Lung microvascular endothelial cell (primary cell): ENCODE measurements around the gene ITIH3. TPM values are rescaled to one million over a fixed set of nuclear protein-coding genes. Genes with fewer than 3 reads are reported as not detected.

Source experiments
- DNase-seq, 2 donors: peaks; one replicate each; pipeline versions ENCODE4 v3.0.0 to v3.0.0-alpha.2; 2010; ENCODE audit warnings: low read depth in 2 of 2
- total RNA-seq: library from RNA; depleted of rRNA; stranded (reverse); fragments of >200 nt; gene quantifications from 2 replicates; pipeline ENCODE4 v1.2.1, GENCODE V29; 2014

Gene ITIH3
- total RNA-seq, 1 donor from 2014 or later, result 0.60 TPM

DNA sequence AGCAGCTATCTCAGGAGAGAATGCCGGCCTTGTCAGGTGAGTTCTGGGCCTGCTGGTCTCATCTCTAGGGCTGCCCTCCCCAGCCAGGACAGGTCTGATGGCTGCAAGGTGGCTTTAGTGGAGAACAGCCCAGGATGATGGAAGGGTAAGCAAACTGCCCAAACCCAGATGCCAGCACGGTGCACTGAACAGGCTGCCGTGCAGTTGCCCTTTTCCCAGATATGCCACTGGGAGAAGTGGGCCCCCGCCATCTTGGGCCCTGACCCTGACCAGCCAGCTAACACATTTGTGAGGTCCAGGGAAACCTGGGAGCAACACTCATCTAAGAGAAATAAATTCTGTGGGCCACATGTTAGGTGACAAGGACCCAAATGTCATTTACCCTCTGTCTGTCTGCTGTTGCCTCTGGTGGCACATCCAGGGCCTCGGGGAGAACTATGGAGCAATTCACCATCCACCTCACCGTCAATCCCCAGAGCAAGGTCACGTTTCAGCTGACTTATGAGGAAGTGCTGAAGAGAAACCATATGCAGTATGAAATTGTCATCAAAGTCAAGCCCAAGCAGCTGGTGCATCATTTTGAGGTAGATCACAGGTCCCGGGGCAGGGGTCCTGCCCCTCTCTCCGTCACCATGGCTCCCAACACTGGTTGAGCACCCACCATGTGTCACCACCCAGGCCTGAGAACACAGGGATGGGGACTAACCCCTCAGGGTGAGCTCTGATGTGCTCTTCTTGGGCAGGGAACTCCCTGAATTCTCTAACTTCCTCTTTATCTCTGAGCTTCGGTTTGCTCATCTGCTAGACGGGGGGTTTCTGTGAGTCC, 15.4 kb upstream of the ITIH3 start:
- no peak for DNase-seq

DNA sequence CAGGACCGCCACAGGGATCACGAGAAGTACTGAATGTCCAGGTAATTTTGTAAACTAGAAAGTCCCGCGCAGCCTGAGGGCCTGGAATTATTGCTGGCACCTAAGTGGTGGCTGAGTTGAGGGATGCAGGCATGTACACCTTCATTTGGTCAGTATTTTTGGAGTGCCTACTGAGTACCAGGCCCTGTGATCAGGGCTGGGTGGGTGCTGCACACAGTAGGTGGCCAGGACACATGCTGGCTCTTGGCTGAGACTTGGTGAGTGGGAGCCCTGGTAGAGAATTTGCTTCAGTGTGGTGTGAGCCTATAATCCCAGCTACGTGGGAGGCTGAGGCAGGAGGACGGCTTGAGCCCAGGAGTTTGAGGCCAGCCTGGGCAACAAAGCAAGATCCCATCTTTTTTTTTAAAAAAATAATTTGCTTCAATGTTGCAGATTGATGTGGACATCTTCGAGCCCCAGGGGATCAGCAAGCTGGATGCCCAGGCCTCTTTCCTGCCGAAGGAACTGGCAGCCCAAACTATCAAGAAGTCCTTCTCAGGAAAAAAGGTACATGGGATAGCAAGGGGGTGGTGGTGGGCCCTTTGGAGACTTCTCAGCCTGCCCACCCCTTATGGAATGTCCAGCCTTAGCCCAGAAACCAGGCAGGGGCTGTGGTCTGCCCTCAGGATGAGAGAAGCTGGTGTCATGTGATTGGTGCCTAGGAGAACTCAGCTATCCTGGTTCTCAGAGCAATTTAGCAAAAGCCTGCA, 14.6 kb upstream of the ITIH3 start:
- DNase-seq, result no peak

DNA sequence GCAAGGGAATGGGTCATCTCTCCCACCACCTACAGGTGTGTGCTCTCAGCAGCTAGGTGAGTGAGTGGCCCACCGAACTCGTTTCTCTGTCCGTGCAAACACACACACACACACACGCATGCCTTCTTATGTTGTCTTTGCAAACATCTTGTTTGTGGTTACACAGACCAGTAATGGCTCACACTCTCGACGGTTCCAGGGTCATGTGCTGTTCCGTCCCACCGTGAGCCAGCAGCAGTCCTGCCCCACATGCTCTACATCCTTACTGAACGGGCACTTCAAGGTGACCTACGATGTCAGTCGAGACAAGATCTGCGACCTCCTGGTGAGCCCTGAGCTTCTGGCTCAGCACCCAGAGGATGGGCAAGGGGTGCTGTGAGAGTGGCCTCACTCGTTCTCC, 12.9 kb upstream of the ITIH3 start:
- no peak for DNase-seq

DNA sequence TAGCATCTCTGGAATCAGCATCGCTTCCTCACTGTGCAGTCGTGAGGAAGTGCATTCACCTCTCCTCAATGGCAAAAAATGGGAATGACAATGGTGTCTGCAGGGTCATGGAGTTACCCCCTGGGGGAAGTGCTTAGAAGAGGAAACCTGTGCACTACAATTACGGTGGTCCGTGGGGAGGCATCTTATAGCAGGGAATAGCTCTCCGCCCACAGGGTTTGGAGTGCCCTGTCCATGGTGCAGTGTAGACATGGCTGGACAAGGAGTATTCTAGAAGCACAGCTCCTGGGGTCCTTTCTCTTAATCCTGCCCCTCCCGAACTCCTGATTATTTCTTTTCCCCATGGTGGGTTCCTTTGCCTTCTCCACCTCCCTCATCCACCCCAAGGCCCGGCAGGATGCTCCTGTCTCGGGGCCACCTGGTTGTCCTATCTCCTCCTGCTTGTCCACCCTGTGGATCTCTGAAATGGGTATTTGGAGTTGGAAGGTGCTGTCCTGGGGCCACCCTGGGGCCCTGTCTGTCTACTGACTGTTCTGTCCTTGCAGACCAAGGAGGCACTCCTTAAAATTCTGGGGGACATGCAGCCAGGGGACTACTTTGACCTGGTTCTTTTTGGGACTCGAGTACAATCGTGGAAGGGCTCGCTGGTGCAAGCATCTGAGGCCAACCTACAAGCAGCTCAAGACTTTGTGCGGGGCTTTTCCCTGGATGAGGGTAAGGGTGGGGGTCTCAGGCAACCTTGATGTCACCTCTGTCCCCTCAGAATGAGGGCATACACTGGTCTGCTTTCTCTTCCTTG, 12.0 kb upstream of the ITIH3 start:
- DNase-seq, result no peak

DNA sequence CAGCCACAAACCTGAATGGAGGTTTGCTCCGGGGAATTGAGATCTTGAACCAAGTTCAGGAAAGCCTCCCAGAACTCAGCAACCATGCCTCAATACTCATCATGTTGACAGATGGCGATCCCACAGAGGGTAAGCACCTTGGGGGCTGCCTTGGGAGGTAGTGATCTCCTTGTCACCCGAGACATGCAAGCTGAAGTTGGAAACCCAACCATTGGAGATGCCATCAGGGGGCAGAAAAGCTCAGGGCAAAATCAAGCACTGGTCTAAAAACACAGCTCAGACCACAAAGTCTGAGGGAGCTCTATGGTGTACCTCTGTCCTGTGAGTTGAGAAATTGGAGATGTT, 11.4 kb upstream of the ITIH3 start:
- no peak for DNase-seq

DNA sequence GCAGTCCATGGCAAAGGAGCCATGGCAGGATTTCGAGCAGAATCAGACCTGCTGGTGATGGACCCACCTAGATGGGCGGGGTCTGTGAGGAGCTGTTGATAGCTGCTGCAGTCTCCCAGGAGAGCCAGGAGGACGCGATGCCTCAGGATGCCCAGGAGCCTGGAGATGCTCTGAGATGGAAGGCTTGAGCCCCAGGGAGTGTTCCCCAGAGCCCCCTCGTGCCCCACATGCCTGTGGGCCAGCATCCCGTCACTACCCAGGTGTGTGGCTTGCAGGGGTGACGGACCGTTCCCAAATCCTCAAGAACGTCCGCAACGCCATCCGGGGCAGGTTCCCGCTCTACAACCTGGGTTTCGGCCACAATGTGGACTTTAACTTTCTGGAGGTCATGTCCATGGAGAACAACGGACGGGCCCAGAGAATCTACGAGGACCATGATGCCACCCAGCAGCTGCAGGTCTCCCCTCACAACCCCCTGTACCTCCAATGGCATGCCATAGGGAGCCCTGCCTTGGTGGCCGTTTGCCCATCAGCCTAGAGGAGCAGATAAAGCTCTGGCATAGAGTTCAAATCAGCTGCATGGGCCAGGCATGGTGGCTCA, 10.5 kb upstream of the ITIH3 start:
- no peak for DNase-seq

GRCh38 chr3:52784931-52785590, 9.5 kb upstream of the ITIH3 start:
- no peak for DNase-seq

- DNase-seq, result no peak
These were observed 8.0 kb upstream of the ITIH3 start for GRCh38 chr3:52786330-52787215.

- DNase-seq, result no peak
These were observed 7.3 kb upstream of the ITIH3 start for GRCh38 chr3:52787246-52787645.

- no peak for DNase-seq
These were observed 6.6 kb upstream of the ITIH3 start for GRCh38 chr3:52787672-52788625.

DNA sequence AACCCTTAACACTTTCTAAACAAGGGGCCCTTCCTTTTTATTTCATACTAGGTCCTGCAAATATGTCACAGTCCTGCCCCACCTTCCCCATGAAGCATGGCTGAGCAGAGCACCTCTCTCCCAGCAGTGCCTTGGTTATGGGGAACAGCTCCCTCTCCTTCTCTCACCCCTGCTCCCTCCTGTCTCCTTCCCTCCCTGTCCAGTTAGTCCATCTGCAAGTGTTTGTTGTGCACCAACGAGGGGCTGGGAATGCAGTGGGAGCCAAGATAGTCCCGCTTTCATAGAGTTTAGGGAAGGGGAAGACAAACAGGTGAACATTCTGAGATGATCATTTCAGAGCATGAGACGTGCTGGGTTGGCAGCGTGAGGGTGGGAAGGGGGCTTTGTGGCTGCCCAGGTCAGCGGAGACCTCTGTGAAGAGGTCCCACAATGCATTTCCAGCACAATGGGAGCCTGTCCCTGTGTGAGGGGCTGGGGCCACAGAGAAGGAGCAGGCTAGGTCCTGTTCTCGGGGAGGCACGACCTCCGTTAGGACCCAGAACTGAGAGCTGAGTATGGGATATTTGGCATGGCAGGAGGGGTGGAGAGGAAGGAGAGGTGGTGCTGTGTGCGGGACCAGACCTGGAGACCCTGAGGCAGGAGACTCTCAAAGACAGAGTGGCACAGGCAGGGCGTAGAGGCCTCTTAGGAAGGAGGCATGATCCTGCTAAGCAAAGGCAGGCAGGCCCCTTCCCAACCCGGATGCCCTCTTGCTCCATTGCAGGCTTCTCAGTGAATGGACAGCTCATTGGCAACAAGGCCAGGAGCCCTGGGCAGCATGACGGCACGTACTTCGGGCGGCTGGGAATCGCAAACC, 5.5 kb upstream of the ITIH3 start:
- DNase-seq, result no peak

GRCh38 chr3:52789746-52790040, 4.9 kb upstream of the ITIH3 start:
- no peak for DNase-seq

DNA sequence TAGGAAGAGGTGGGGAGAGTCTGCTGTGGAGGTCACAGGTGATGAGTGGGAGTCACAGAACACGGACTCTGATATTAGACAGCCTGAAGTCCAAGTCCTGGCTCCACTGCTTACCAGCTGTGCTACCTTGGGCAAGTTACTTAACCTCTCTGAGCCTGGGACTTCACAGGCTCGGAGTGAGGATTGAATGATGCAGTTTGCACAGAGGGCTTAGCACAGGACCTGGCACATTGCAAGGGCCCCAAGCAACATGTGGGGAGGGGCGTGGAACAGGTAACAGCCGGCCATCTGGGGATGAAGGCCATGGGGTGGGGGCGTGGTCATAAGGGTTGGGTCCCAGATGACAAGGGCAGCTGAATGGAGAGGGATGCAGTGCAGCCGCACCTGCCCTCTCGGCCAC, 4.3 kb upstream of the ITIH3 start:
- DNase-seq, result no peak

DNA sequence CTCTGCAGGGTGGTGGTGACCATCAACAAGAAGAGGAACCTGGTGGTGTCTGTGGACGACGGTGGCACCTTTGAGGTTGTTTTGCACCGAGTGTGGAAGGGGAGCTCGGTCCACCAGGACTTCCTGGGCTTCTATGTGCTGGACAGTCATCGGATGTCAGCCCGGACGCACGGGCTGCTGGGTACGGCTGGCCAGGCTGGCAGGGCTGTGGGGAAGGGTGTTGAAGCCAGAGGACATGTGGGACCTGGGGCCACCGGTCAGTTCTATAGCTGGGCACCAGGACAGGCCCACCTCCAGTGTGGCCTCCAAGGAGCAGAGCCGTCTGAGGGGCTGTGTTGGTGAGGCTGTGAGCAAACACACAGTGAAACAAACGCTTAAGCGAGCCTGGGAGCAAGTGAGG, 3.9 kb upstream of the ITIH3 start:
- no peak for DNase-seq

DNA sequence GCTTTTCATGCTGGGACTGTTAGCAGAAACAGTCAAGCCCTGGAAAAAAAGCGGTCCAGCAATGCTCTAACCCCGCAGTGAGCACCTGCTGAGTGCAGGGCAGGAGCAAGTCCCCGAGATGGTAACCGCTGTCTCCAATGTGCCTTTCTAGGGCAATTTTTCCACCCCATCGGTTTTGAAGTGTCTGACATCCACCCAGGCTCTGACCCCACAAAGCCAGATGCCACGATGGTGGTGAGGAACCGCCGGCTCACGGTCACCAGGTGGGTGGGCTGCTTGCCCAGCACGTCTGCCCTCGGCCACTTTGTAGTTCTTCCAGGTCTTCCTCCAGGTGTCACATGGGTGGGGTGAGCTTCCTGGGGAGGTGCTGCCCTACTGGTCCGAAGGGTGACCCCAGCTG, 3.2 kb upstream of the ITIH3 start:
- DNase-seq, result no peak

DNA sequence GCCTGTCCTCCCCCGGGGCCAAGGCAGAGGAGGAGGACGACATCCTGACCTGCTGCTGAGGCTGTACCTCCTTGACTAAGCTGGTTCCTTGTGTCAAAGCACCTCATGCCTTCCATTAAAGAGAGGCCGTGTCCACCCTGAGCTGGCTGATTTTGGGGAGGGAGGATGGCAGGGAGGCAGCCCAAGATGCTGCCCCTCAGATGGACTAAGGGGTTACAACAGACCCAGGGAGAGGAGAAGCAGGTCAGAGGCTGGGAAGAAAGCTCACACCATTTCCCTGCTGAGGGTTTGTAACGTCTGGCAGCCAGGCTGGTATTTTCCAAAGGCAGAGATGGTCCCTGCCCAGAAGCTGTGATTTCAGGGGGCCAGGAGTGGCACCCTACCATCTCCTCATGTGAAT, 2.7 kb upstream of the ITIH3 start:
- no peak for DNase-seq

DNA sequence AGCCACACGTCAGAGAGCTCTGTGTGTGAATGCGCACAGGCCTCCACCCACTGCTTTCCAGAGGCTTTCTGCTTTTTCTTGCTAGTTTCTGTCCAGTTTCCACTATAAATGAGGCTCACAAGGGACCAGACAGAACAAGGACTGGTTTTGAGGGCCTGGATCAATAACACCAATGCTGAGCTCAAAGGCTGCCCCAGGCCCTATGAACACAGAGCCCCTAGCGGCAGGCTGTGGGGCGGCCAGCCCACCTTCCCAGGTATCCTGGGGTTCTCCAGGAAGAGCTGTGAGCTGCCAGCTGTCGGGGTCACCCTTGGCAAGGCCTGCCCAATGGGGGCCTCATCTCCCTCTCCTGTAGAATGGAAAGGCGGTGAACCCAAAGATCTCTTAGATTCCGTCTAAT, 2.2 kb upstream of the ITIH3 start:
- DNase-seq, result no peak

GRCh38 chr3:52792961-52793695, 1.5 kb upstream of the ITIH3 start:
- no peak for DNase-seq
